Measurements from ENCODE around the gene VMP1. TPM values are rescaled to one million over a fixed set of nuclear protein-coding genes. Genes with fewer than 3 reads are reported as not detected.

Gene VMP1
- total RNA-seq, 2 experiments from 2014 or later: 517 to 553 TPM

GRCh38 chr17:59712862-59713261 lies 5.4 kb downstream of the VMP1 start:
- ChIA-PET POLR2A (no interaction called here), CTCF (no interaction called here)
- no peaks in the 10 kb centered on the region for H3K27me3 Mint-ChIP-seq
- H3K27ac Mint-ChIP-seq: no peak overlapping the region
- no peak overlapping the region for H3K4me3 Mint-ChIP-seq
- peaks cover 52% of the 10 kb centered on the region for H3K4me1 Mint-ChIP-seq (ENCODE audit: low read depth)
- DNase-seq: no peak
- H3K36me3 Mint-ChIP-seq: peaks cover 7% of the 10 kb centered on the region
- intact Hi-C loops (cut with micrococcal nuclease): no loop called here
- H3K9me3 Mint-ChIP-seq: no peaks in the 10 kb centered on the region

DNA sequence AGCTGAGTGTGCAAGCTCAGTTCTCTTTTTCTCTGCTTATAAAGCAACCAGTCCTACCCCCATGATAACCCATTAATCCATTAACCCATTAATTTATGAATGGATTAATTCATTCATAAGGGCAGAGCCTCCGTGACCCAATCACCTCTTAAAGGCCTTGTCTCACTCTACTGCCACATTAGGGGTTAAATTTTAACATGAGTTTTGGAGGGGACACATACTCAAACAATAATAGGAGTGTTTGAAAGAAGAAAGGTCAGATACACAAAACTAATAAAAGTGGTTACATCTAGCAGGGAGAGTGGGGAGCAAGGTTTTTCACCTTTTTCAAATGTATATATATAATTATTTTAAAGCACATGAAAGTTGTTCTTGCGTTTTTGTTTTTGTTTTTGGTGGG lies 6.8 kb downstream of the VMP1 start:
- POLR2A ChIA-PET: interaction anchor here (0.6 kb wide), 1 partner anchor 131 kb away, joined by 4 read pairs; no protein-coding TSS in a partner anchor

DNA sequence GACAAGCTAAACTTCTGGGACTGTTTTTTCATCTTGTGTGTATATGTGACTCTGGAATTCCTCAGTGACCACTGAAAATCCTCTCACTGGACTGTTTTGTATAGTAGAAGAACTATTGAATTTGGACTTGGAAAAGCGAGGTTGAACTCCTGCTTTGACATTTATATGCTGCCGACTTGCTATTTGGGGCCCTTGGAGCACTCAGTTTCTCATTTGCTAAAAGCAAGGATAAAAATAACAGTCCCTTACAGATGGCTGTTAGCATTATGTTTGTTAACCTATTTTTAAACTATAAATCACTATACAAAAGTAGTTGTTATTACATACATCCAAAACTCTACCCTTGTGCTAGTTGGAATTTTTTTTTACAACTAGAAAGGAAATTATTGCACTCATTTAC lies 9.0 kb downstream of the VMP1 start:
- Mint-ChIP-seq H3K4me1 (ENCODE audit: low read depth) (peaks cover 38% of the 10 kb centered on the region), H3K27me3 (no peaks in the 10 kb centered on the region)

More for the DNA sequence above, 6.8 kb downstream of the VMP1 start:
- no peak overlapping the region for H3K4me3 Mint-ChIP-seq
- peaks cover 49% of the 10 kb centered on the region for H3K4me1 Mint-ChIP-seq (ENCODE audit: low read depth)
- H3K27ac Mint-ChIP-seq: no peak overlapping the region
- H3K27me3 Mint-ChIP-seq: no peaks in the 10 kb centered on the region
- peaks cover 7% of the 10 kb centered on the region for H3K36me3 Mint-ChIP-seq
- no peak for DNase-seq
- H3K9me3 Mint-ChIP-seq: no peaks in the 10 kb centered on the region
- intact Hi-C loops (cut with micrococcal nuclease): no loop called here
- CTCF ChIA-PET: no interaction called here

DNA sequence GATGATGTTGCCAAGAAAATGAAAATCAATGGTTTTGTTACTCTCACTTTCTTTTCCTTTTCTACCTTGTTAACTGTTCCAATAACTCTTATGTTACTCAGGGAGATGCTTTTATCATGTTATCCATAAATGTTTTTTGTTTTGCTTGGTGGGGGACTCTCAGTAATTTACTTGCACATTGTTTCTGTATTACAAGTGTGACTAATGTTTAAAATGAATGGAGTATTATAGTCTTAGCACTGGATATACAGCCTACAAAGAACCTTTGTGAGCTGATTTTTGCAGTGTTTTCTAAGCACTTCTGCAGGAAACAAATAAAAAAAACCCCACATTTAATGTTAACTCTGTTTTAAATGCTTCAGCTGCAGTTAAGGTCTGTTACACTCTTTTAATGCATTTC lies 12.1 kb downstream of the VMP1 start:
- DNase-seq: no peak
- Mint-ChIP-seq H3K9me3 (no peaks in the 10 kb centered on the region), H3K4me1 (ENCODE audit: low read depth) (peaks cover 27% of the 10 kb centered on the region), H3K27me3 (no peaks in the 10 kb centered on the region), H3K4me3 (no peak overlapping the region), H3K27ac (no peak overlapping the region), H3K36me3 (peaks cover 2% of the 10 kb centered on the region)
- CTCF ChIA-PET: no interaction called here
- POLR2A ChIA-PET: no interaction called here
- intact Hi-C loops (cut with micrococcal nuclease): no loop called here

More for the DNA sequence above, 9.0 kb downstream of the VMP1 start:
- CTCF ChIA-PET: no interaction called here
- POLR2A ChIA-PET: interaction anchor here (1.0 kb wide), 1 partner anchor 97 kb away, joined by 3 read pairs; the partner anchor contains the start of gene CLTC
- no peak for DNase-seq
- Mint-ChIP-seq H3K36me3 (peaks cover 7% of the 10 kb centered on the region), H3K4me3 (no peak overlapping the region), H3K9me3 (no peaks in the 10 kb centered on the region), H3K27ac (no peak overlapping the region)
- intact Hi-C loops (cut with micrococcal nuclease): no loop called here

DNA sequence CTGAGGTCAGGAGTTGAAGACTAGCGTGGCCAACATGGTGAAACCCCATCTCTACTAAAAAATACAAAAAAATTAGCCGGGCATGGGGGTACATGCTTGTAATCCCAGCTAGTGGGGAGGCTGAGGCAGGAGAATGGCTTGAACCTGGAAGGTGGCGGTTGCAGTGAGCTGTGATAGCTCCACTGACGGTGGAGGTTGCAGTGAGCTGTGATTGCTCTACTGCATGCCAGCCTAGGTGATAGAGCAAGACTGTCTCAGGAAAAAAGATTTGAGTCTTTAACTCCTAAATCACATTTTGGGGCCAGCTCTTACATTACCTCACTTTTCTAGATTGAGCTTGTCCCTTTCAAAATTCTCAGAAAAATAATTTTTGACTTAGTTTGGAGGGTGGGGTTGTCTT lies 15.2 kb downstream of the VMP1 start:
- intact Hi-C loops (cut with micrococcal nuclease): no loop called here
- no peak overlapping the region for H3K4me3 Mint-ChIP-seq
- H3K27ac Mint-ChIP-seq: no peak overlapping the region
- peaks cover 16% of the 10 kb centered on the region for H3K4me1 Mint-ChIP-seq (ENCODE audit: low read depth)
- no peak for DNase-seq
- H3K36me3 Mint-ChIP-seq: no peaks in the 10 kb centered on the region
- CTCF ChIA-PET: no interaction called here
- no peaks in the 10 kb centered on the region for H3K27me3 Mint-ChIP-seq
- no peaks in the 10 kb centered on the region for H3K9me3 Mint-ChIP-seq
- POLR2A ChIA-PET: no interaction called here

DNA sequence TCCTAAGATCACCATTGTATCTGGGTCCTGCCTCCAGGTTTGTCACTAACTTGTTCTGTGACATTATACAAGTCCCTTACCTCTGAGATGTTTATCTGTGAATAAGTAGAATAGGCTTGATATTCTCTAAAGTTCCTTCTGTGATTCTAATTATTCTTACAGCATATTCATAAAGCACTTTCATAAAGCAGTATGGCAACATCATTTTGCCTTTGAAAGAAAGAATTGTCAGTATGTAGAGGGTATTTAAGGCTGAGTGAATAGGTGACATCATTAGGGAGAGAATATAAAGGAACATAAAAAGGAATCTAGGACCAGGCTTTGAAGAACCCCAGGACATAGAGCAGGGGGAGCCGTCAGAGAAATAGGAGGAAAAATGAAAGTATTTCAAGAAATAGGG lies 15.6 kb downstream of the VMP1 start:
- Mint-ChIP-seq H3K4me1 (ENCODE audit: low read depth) (peaks cover 16% of the 10 kb centered on the region), H3K27ac (no peak overlapping the region), H3K27me3 (no peaks in the 10 kb centered on the region), H3K4me3 (no peak overlapping the region), H3K9me3 (no peaks in the 10 kb centered on the region), H3K36me3 (no peaks in the 10 kb centered on the region)
- ChIA-PET CTCF (no interaction called here), POLR2A (no interaction called here)
- no peak for DNase-seq
- intact Hi-C loops (cut with micrococcal nuclease): no loop called here

DNA sequence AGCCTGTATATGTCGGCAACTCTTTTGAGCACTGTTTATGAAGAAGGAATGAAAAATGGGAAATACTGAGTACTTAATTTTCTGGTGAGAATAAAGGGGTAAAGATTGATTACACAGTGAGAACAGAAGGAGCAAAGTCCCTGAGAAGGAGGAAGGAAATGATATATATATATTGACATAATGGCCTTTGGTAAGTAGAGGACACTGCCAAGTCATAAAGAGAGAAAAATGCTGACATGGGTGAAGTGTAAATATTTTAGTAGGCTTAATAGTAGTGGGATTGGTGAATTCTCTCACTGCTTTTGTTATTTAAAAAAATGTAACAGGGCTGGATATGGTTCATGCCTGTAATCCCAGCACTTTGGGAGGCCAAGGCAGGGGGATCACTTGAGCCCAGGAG lies 16.2 kb downstream of the VMP1 start:
- ChIA-PET CTCF (no interaction called here), POLR2A (no interaction called here)
- intact Hi-C loops (cut with micrococcal nuclease): no loop called here
- Mint-ChIP-seq H3K27ac (no peak overlapping the region), H3K9me3 (no peaks in the 10 kb centered on the region), H3K27me3 (no peaks in the 10 kb centered on the region), H3K4me3 (no peak overlapping the region), H3K36me3 (peaks cover under 1% of the 10 kb centered on the region), H3K4me1 (ENCODE audit: low read depth) (peaks cover 16% of the 10 kb centered on the region)
- no peak for DNase-seq

DNA sequence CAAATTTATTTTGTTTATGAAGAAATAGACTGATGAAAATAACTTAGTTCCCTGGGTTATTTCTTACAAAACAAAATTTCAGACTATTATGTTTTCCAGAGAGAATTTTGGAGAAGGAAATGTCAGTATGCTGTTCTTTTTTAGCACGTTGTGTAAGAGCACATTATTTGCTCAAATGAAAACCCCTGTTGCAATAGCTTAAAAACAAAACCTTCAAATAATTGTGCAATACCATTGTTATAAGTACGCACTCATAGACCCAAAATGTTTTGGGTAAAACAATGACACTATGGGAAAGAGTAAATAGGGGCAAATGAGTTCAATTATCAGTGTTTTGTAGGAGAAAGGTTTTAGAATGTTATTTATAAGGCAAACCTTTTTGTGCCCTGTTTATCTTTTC lies 18.2 kb downstream of the VMP1 start:
- Mint-ChIP-seq H3K9me3 (no peaks in the 10 kb centered on the region), H3K36me3 (peaks cover 2% of the 10 kb centered on the region), H3K27me3 (no peaks in the 10 kb centered on the region), H3K4me3 (no peak overlapping the region), H3K27ac (no peak overlapping the region), H3K4me1 (ENCODE audit: low read depth) (peaks cover 21% of the 10 kb centered on the region)
- intact Hi-C loops (cut with micrococcal nuclease): no loop called here
- DNase-seq: no peak
- ChIA-PET POLR2A (no interaction called here), CTCF (interaction anchor here (0.6 to 0.9 kb wide), 2 partner anchors 21 to 133 kb away, joined by 4 read pairs; no protein-coding TSS in a partner anchor)

DNA sequence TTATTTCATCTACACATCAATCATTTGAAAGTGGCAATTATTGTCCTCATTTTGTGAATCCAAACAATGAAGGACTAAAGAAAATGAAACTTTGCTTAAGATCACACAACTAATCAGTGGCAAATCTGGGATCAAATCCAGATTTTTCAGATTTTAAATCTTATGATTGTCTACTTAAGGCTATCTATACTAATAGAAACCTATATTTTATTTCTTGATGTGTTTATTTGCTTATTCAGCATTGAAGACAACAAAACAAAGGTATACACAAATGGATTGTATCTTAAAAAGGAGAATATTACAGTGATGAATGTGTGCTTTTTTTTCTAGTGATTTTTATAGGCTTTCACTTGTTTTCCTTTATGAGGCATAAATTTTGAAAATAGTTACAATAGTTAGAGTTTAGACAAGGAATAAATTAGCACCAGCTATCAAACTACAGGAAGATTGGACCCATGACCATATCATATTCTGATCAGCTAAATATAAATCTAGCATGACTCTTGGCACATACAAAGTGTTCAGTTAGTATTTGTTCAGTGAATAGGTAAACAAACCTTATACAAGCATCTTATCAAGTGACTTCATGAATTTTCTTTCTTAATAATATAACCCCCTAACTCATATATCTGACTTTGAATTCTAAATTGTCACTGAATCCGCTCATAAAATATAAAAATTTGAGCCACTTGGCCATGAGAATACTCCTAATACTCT lies 20.5 kb downstream of the VMP1 start:
- peaks cover 19% of the 10 kb centered on the region for H3K4me1 Mint-ChIP-seq (ENCODE audit: low read depth)
- no peak overlapping the region for H3K4me3 Mint-ChIP-seq
- DNase-seq: no peak
- H3K9me3 Mint-ChIP-seq: no peaks in the 10 kb centered on the region
- H3K27me3 Mint-ChIP-seq: no peaks in the 10 kb centered on the region
- no peak overlapping the region for H3K27ac Mint-ChIP-seq
- H3K36me3 Mint-ChIP-seq: peaks cover 6% of the 10 kb centered on the region
- intact Hi-C loops (cut with micrococcal nuclease): no loop called here
- ChIA-PET POLR2A (no interaction called here), CTCF (no interaction called here)

GRCh38 chr17:59730268-59730834 lies 22.9 kb downstream of the VMP1 start:
- Mint-ChIP-seq H3K27ac (no peak overlapping the region), H3K27me3 (no peaks in the 10 kb centered on the region), H3K4me1 (ENCODE audit: low read depth) (peaks cover 17% of the 10 kb centered on the region), H3K9me3 (no peaks in the 10 kb centered on the region), H3K4me3 (no peak overlapping the region), H3K36me3 (peaks cover 6% of the 10 kb centered on the region)
- POLR2A ChIA-PET: no interaction called here
- DNase-seq: no peak
- intact Hi-C loops (cut with micrococcal nuclease): no loop called here
- CTCF ChIA-PET: interaction anchor here (0.6 to 0.7 kb wide), 2 partner anchors 9 to 123 kb away, joined by 3 read pairs; no protein-coding TSS in a partner anchor

DNA sequence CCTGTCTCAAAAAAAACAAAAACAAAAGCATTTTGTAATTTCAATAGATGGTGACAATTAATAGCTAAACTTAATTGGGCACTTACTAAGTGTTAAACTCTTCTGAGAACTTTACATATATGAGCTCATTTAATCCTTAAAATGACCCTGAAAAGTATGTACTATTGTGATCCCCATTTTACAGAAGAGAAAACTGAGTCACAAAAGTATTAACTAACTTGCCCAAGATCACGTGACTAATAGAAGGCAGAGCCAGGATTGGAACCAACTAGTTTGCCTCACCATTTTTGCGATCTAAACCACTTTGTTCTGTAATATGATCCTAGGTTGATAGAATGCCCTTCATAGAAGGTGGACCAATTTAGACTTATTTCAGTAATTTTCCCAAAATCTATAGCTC lies 26.2 kb downstream of the VMP1 start:
- intact Hi-C loops (cut with micrococcal nuclease): no loop called here
- POLR2A ChIA-PET: no interaction called here
- Mint-ChIP-seq H3K4me1 (ENCODE audit: low read depth) (peaks cover 14% of the 10 kb centered on the region), H3K27me3 (no peaks in the 10 kb centered on the region), H3K27ac (no peak overlapping the region), H3K36me3 (peaks cover 10% of the 10 kb centered on the region), H3K9me3 (no peaks in the 10 kb centered on the region), H3K4me3 (no peak overlapping the region)
- CTCF ChIA-PET: interaction anchor here (1.0 to 1.2 kb wide), 2 partner anchors 20 to 119 kb away, joined by 3 to 4 read pairs; no protein-coding TSS in a partner anchor
- DNase-seq: no peak

GRCh38 chr17:59734226-59734625 lies 26.8 kb downstream of the VMP1 start:
- POLR2A ChIA-PET: no interaction called here
- Mint-ChIP-seq H3K4me3 (no peak overlapping the region), H3K4me1 (ENCODE audit: low read depth) (peaks cover 10% of the 10 kb centered on the region), H3K27ac (no peak overlapping the region), H3K9me3 (no peaks in the 10 kb centered on the region), H3K27me3 (no peaks in the 10 kb centered on the region), H3K36me3 (peaks cover 9% of the 10 kb centered on the region)
- intact Hi-C loops (cut with micrococcal nuclease): no loop called here
- DNase-seq: no peak
- CTCF ChIA-PET: interaction anchor here (1.0 to 1.3 kb wide), 3 partner anchors 12 to 119 kb away, joined by 3 to 4 read pairs (median 4); no protein-coding TSS in a partner anchor

DNA sequence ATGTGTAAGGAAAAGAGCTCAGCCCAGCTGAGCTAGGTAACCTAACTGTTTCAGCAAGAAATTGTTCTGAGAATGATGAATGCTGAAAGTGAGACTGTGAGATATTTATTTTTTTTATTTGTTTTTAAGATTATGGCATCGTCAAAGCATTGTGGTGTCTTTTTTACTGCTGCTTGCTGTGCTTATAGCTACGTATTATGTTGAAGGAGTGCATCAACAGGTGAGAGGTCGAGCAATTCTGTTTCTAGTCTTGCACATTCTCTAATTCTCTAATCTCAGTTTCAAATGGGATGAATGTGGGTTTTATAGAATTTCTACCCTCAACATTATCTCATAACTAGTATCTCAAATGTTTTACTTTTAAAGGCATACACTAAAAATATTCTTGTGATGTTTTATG lies 29.9 kb downstream of the VMP1 start:
- Mint-ChIP-seq H3K27ac (no peak overlapping the region), H3K4me3 (no peak overlapping the region), H3K9me3 (no peaks in the 10 kb centered on the region), H3K27me3 (no peaks in the 10 kb centered on the region), H3K4me1 (ENCODE audit: low read depth) (no peaks in the 10 kb centered on the region), H3K36me3 (peaks cover 16% of the 10 kb centered on the region)
- ChIA-PET CTCF (no interaction called here), POLR2A (no interaction called here)
- no peak for DNase-seq
- intact Hi-C loops (cut with micrococcal nuclease): no loop called here

All from activated CD4-positive, alpha-beta memory T cell treated with anti-CD3 and anti-CD28 coated beads for 36 hours (primary cell).